Measurements from ENCODE around the gene IRF4. TPM values are rescaled to one million over a fixed set of nuclear protein-coding genes. Genes with fewer than 3 reads are reported as not detected.

IRF4 gene
- total RNA-seq, 1 donor from 2014 or later: 2.9 TPM

DNA sequence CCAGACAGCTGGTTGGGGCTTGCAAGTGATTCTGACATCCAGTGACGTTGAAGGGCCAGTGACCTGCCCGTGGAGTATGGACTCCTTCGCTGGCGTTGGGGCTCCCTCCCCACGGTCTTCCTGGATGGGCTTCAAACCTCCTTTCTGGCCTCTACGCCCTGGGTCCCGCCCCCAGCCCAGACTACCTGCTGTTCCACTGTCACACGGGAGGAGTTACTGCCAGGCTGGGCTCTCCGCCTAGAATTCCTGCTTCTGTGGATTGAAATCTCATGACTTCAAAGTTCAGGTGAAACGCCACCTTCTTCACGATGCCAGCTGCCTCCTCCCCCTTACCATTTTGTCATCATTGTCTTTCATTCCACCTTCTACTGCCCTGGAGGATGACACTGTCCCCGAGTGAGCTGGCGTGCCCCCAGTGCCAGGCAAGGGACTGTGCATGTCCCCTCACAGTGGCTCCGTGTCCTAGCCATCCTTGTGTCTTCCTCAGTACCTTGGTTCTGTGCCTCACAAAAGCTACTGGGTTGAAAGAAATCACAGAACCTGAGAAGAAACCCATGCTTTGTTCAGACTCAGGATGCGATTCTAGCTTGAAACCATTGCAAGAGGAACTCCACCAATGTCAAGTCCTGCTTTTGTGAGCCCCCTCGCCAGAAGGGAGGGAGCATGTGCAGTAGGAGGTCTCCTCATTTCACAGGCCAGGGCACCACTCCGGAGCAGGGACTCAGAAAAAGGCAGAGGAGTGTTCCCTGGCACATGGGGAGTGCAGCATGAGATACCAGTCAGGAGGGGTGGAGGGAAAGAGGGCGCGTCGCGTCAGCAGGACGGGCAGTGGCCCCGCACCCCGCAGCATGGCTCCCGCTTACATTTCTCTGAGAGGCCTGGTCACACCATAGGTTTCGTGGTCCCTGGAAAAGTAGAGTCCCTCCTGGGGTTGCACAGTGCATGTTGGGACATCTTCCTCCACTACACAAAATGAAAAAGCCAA lies 11.0 kb upstream of the IRF4 start:
- Histone ChIP-seq H3K4me1 (no peaks in the 10 kb centered on the region), H3K4me3 (no peak overlapping the region), H3K27ac (no peak overlapping the region), H3K27me3 (no peaks in the 10 kb centered on the region), H3K36me3 (no peaks in the 10 kb centered on the region), H3K9me3 (no peaks in the 10 kb centered on the region)
- intact Hi-C loops (cut with DNase I): no loop called here
- no peak for DNase-seq (ENCODE audit: extremely low spot score in 2 of 2)
- TF ChIP-seq, protein P1, sequence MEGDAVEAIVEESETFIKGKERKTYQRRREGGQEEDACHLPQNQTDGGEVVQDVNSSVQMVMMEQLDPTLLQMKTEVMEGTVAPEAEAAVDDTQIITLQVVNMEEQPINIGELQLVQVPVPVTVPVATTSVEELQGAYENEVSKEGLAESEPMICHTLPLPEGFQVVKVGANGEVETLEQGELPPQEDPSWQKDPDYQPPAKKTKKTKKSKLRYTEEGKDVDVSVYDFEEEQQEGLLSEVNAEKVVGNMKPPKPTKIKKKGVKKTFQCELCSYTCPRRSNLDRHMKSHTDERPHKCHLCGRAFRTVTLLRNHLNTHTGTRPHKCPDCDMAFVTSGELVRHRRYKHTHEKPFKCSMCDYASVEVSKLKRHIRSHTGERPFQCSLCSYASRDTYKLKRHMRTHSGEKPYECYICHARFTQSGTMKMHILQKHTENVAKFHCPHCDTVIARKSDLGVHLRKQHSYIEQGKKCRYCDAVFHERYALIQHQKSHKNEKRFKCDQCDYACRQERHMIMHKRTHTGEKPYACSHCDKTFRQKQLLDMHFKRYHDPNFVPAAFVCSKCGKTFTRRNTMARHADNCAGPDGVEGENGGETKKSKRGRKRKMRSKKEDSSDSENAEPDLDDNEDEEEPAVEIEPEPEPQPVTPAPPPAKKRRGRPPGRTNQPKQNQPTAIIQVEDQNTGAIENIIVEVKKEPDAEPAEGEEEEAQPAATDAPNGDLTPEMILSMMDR (IDR thresholded peaks at IDR 0.05): no peak
- TF ChIP-seq POLR2AphosphoS5 (IDR thresholded peaks at IDR 0.05; ENCODE audit: insufficient read depth in 1 of 2, low read depth in 1 of 2) (no peak), POLR2A (IDR thresholded peaks at IDR 0.05) (no peak)

DNA sequence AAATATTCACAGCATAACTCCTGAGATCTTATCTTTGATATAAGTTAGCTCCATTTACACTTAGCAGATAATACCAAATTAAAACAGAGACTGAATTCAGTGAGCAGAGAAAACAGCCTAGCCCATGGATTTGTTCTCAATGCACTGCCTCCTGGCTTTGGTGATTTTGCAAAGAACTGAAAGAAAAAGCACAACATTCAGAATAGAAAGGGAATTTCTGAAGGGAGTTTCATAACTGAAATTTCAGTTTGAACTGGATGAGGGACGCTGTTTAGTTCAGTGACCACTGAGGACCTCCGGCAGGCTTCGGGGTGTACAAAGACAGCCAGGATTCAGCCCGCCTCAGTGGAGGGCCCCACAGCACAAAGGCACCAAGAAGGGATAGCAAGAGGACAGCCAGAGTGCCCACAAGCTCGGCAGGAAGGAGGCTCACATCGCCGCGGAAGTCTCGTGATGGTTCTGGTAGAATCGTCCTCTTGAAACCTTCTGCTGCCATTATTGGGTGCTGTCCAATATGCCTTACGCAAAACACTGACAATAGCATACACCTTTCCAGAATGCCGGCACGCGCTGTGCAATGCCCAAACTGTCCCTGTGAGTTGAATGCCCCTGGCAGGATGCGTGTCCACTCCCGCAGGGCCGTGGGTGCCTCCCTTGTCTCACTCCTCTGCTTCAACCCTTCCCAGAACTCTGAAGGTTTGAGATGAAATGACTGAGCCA lies 9.7 kb upstream of the IRF4 start:
- Histone ChIP-seq H3K36me3 (no peaks in the 10 kb centered on the region), H3K27me3 (no peaks in the 10 kb centered on the region), H3K9me3 (no peaks in the 10 kb centered on the region), H3K4me3 (no peak overlapping the region), H3K27ac (no peak overlapping the region), H3K4me1 (no peaks in the 10 kb centered on the region)
- no peak for DNase-seq (ENCODE audit: extremely low spot score in 2 of 2)
- intact Hi-C loops (cut with DNase I): no loop called here
- TF ChIP-seq, protein P1 (IDR thresholded peaks at IDR 0.05): no peak
- TF ChIP-seq POLR2A (IDR thresholded peaks at IDR 0.05): no peak
- TF ChIP-seq POLR2AphosphoS5 (IDR thresholded peaks at IDR 0.05; ENCODE audit: insufficient read depth in 1 of 2, low read depth in 1 of 2): no peak

GRCh38 chr6:382883-383810 lies 8.4 kb upstream of the IRF4 start:
- DNase-seq (ENCODE audit: extremely low spot score in 2 of 2): no peak
- no peak for TF ChIP-seq POLR2A (IDR thresholded peaks at IDR 0.05)
- TF ChIP-seq, protein P1 (IDR thresholded peaks at IDR 0.05): no peak
- no peak for TF ChIP-seq POLR2AphosphoS5 (IDR thresholded peaks at IDR 0.05; ENCODE audit: insufficient read depth in 1 of 2, low read depth in 1 of 2)
- no peak overlapping the region for H3K27ac ChIP-seq
- no peaks in the 10 kb centered on the region for H3K9me3 ChIP-seq
- no peaks in the 10 kb centered on the region for H3K36me3 ChIP-seq
- no peaks in the 10 kb centered on the region for H3K4me1 ChIP-seq
- H3K27me3 ChIP-seq: no peaks in the 10 kb centered on the region
- no peak overlapping the region for H3K4me3 ChIP-seq
- intact Hi-C loops (cut with DNase I): no loop called here

DNA sequence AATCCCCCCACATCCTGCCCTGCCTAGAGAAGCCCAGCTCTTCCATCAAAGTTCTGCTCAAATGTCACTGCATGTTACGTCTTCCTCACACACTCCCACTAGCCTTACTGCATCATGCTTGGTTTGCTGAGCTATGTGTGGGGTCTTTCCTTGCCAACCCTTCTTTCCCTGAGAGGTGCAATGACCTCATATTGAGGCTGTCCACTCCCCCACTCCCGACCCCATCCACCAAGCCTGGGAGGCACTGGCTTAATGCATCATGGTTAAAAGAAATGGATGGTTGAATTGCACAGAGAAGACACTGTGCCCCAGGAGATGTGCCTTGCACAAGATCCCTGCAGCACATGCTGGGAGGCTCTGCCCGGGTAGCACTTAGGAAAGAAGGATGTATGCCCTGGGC lies 7.7 kb upstream of the IRF4 start:
- H3K36me3 ChIP-seq: no peaks in the 10 kb centered on the region
- H3K4me3 ChIP-seq: no peak overlapping the region
- H3K27me3 ChIP-seq: no peaks in the 10 kb centered on the region
- no peak for TF ChIP-seq POLR2A (IDR thresholded peaks at IDR 0.05)
- TF ChIP-seq, protein P1 (IDR thresholded peaks at IDR 0.05): no peak
- TF ChIP-seq POLR2AphosphoS5 (IDR thresholded peaks at IDR 0.05; ENCODE audit: insufficient read depth in 1 of 2, low read depth in 1 of 2): no peak
- H3K9me3 ChIP-seq: no peaks in the 10 kb centered on the region
- intact Hi-C loops (cut with DNase I): no loop called here
- no peaks in the 10 kb centered on the region for H3K4me1 ChIP-seq
- DNase-seq (ENCODE audit: extremely low spot score in 2 of 2): no peak
- H3K27ac ChIP-seq: no peak overlapping the region
